ENCODE data around the gene SLC35E4.
"Not testable (repeated sequence)": the region's sequence is repeated elsewhere in the genome, so short reads cannot be mapped to it uniquely, and the experiment has no call there.

SLC35E4 gene, protein sequence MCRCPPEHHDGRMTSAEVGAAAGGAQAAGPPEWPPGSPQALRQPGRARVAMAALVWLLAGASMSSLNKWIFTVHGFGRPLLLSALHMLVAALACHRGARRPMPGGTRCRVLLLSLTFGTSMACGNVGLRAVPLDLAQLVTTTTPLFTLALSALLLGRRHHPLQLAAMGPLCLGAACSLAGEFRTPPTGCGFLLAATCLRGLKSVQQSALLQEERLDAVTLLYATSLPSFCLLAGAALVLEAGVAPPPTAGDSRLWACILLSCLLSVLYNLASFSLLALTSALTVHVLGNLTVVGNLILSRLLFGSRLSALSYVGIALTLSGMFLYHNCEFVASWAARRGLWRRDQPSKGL

GRCh38 chr22:30635273-30636225 lies at the start of gene SLC35E4:
SLC35E4 (plus strand) TSS chr22:30635781; CDS start chr22:30636451, 670 bp downstream.
- DNase-seq (ENCODE audit: low read depth) = peak; percentile 90
- TF ChIP-seq CTCF (IDR thresholded peaks at IDR 0.05; ENCODE audit: low read length, missing control alignments) = peak; percentile 24
- peak within 1 kb of the TSS; percentile 62 for H3K4me3 ChIP-seq (replicated peaks; ENCODE audit: low read depth, low read length)

- no peak overlapping the region for H3K4me3 ChIP-seq (replicated peaks; ENCODE audit: low read depth, low read length)
- TF ChIP-seq CTCF (IDR thresholded peaks at IDR 0.05; ENCODE audit: low read length, missing control alignments) = no peak
- no peak for DNase-seq (ENCODE audit: low read depth)
Measured at GRCh38 chr22:30586414-30586813, 49.2 kb upstream of the SLC35E4 start.

GRCh38 chr22:30591191-30591587 lies 44.4 kb upstream of the SLC35E4 start:
- DNase-seq (ENCODE audit: low read depth) = peak; percentile 43
- TF ChIP-seq CTCF (IDR thresholded peaks at IDR 0.05; ENCODE audit: low read length, missing control alignments) = no peak
- peak overlapping the region; percentile 100 for H3K4me3 ChIP-seq (replicated peaks; ENCODE audit: low read depth, low read length)

GRCh38 chr22:30591588-30592359 lies 43.8 kb upstream of the SLC35E4 start, which contains the start of gene PES1:
PES1 (minus strand) TSS chr22:30591910; CDS start chr22:30591833, 77 bp downstream.
- peak; percentile 100 for DNase-seq (ENCODE audit: low read depth)
- no peak for TF ChIP-seq CTCF (IDR thresholded peaks at IDR 0.05; ENCODE audit: low read length, missing control alignments)
- H3K4me3 ChIP-seq (replicated peaks; ENCODE audit: low read depth, low read length) = peak within 1 kb of the TSS; percentile 100

DNA sequence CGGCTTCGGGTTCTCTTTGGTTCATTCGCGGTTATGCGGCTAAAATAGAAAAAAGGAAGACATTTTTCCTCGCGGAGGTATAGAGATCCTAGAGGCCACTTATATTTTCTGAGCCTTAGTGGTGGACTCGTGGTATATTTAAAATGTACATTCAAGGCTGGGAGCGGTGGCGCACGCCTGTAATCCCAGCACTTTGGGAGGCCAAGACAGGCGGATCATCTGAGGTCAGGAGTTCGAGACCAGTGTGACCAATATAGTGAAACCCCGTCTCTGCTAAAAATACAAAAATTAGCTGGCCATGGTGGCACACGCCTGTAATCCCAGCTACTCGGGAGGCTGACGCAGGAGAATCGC lies 43.2 kb upstream of the SLC35E4 start:
- peak overlapping the region; percentile 42 for H3K4me3 ChIP-seq (replicated peaks; ENCODE audit: low read depth, low read length)
- DNase-seq (ENCODE audit: low read depth) = not testable (repeated sequence)

- DNase-seq (ENCODE audit: low read depth) = no peak
Measured at GRCh38 chr22:30596199-30596598, 39.4 kb upstream of the SLC35E4 start.

More at GRCh38 chr22:30596199-30596598, 39.4 kb upstream of the SLC35E4 start:
- no peak for TF ChIP-seq CTCF (IDR thresholded peaks at IDR 0.05; ENCODE audit: low read length, missing control alignments)
- no peak overlapping the region for H3K4me3 ChIP-seq (replicated peaks; ENCODE audit: low read depth, low read length)
